HG02678 (cell line): ENCODE measurements around the gene LDLRAD4.
A peak's percentile ranks its signal among the peaks of the same experiment; 100 is the strongest.

ENCODE experiments used
- ATAC-seq: cut with Tn5 transposase; IDR thresholded peaks from one replicate; pipeline ENCODE4 v1.9.1; 2021; ENCODE audit warnings: mild to moderate bottlenecking, moderate library complexity; ENCODE audit not compliant: unreplicated experiment

The LDLRAD4 gene

DNA sequence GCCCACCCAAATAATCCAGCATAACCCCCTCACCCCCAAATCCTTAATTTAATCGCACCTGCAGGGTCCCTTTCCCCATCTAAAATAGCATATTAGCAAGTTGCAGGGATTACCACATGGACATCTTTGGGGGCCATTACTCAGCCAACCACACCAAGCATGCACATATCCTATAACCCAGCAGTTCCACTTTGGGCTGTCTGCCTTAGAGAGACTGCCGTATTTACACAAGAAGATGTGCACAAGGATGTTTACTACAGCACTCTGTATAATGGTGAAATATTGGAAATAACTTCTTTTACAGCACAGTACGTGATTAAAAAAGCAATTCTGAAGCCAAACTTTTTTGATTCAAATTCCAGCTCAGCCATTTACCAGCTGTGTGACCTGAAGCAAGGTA, 17.3 kb upstream of the LDLRAD4 start:
- no peak for ATAC-seq

DNA sequence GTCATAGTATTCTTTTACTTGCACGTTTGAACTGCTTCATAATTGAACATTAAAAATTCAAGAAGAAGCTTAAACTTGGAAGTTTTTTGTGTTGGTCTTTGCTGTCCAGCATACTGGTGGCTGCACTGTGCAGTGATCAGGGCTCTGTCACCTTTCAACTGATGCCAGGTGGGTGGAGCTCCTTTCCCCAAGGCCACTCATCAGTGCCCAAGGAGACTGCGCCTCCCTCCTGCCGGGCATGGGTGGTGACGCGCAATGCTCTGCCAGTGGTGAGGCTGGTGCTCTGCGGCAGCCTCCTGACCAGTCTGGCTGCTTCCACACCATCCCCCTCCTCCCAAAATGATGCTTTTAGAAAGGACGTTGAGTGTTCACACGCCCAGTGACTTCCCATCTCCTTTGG, 16.0 kb upstream of the LDLRAD4 start:
- no peak for ATAC-seq

DNA sequence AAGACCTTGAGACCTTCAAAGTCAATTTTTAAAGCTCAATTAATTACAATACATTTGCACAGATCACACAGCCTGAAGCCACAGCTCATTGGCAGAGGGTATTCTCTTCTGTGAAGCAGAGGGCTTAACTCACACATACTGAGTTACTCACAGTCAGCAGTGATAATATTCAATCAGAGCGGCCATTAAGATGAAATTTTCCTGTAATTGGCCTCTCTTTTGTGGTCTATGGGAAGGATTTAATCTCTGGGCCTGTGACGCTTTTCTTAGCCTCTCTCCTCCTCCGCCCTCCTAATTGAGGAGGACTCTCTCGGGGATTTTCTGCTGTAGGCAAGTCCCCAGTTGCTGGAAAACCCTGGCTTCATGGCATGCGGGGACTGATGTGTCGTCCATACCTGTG, 12.3 kb upstream of the LDLRAD4 start:
- ATAC-seq = no peak

- no peak for ATAC-seq
Observed at GRCh38 chr18:13207294-13207693, 11.3 kb upstream of the LDLRAD4 start.

GRCh38 chr18:13211534-13211933, 7.0 kb upstream of the LDLRAD4 start:
- no peak for ATAC-seq

GRCh38 chr18:13213036-13213795, 5.3 kb upstream of the LDLRAD4 start:
- ATAC-seq = no peak

DNA sequence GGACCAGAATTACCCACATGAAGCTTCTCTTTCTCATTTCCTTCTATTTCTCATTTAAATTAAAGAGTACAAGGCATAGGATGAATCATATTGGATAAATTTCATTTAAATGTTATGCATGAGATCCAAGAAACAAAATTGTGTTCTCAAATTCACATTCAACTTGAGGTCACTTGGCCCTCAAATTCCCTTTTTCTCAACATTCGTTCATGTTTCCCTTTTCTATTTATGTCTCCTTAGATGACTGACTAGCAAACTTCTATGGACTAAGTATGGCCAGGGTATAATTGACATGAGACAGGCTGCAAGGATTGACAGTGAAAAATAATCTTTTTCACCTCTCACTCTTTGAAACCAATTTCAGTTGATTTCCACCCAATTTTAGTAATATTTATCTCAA, 4.0 kb upstream of the LDLRAD4 start:
- no peak for ATAC-seq

- ATAC-seq = no peak
Observed at GRCh38 chr18:13216092-13216582, 2.4 kb upstream of the LDLRAD4 start.

DNA sequence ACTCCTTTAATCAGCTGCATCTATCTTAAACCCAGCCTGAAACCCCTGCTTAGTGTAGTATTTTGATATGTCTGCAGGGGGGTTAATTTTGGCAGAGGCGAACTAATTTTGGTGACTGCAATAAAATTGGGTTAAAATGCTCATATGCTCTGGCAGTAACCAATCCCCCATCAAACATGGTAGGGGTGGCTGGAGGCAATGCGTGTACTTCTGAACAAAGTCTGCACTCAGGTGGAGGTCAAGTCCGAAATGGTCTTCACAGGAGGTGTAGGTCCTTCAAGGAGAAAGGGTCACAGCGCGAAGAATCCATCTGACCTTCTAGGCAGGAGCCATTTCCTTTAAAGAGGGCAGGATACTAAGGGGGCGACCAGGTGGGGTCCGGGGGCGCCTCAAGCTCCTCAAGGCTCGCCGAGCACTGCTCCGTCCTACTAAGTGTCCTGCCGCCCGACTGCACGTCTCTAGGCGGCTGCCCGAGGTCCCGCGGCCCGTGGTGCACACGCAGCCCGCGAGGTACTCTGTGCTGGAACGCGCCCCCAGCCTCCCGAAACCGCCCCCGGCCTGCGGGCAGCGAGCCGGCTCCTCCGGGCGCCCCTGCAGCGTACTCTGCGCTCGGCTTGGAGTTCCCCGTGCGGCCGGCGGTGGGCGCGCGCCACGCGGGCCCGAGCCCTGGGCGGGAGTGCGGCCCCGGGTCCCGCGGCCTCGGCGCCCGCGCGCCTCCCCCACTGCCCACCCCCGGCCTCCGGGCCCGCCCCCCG, 1.7 kb upstream of the LDLRAD4 start:
- peak; percentile 49 for ATAC-seq

DNA sequence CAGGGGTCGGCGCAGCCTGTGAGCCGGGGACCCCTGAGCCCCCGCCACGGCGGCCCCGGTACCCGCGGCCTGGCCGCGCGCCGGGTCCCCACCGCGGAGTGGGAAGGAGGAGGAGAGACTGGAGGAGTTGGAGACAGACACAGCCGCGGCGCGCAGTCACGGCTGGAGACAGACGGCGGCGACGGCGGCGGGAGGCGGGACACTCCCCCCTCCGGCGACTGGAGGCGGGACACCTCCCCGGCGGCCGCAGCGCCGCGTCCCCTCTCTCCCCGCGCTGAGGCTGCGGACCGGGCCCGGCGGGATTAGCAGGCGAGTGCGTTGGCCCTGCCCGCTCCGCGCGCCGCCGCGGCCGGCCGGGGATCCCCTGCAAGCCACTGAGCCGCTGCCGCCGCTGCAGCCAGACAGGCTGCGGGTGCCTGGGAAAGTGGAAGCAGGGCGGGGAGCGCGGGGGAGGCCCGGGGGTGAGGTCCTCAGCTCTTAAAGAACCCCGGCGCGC, 1.0 kb upstream of the LDLRAD4 start:
- peak; percentile 43 for ATAC-seq

DNA sequence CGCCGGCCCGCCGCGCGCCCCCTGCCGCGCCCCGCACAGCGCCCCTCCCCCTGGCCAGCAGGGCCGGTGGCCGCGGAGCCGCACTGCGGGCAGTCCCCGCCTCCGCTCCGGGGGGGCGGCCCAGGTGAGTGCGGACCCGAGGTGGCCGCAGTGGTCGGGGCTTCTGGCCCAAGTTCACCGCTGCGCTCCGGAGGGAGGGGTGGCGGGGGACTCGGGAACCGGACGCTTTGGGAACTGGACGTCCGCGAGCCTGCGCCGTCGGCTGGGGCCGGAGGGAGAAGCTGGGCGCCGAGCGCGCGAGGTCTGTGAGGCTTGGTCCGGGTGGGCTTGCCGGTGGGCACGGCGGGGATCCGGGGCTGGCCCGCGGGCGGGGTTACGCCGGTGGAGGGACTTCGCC, 591 bp upstream of the LDLRAD4 start:
- no peak for ATAC-seq

GRCh38 chr18:13218997-13219396, 437 bp downstream of the LDLRAD4 start:
- no peak for ATAC-seq

GRCh38 chr18:13219593-13220159, 1.1 kb downstream of the LDLRAD4 start:
- no peak for ATAC-seq

- no peak for ATAC-seq
Observed at GRCh38 chr18:13220361-13220991, 1.9 kb downstream of the LDLRAD4 start.

DNA sequence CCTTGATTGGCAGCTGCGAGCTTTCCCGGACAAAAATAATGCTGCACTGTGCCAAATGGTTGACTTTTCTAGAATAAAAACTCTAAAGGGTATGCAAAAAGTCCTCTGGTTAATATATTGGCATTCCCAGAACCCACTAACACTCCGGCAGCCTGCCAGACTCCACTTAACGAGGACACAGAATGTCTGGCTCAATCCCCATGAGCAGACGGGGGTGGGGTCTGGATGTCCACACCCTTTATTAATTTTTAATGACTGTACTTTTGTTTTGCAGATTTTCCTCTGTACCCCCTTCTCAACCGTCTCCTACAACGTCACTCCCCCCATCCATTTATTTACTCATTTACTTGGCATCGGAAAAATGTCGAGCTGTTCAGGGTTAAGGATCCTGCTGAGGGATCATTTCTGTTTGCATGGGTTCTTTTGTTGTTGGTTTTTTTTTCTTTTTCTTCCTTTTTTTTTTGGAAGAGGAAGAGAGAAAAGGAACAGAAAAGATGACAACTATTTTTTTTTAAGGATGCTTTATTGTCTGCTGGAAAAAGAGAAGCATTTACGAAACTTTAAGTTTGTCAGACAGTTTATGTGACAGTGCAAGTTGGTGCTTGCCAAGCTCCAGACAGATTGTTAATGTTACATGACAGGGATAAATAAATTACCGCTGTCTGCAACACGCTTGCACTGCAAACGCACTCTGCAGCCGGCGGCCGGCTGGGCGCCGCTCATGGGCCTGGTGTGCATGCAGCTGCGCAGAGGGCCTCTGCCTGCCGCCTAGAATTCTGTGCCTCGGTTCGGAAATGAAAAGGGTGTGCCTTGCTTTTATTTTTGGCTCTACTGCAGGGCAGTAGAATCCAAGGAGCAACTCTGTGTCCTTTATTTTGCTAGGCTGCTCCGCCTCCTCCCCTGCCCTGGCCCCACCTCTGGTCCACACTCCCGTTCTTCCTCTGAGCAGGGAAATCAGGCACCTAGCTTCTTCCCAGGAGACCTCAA, 3.6 kb downstream of the LDLRAD4 start:
- ATAC-seq = no peak

- ATAC-seq = no peak
Observed at GRCh38 chr18:13222856-13223281, 4.3 kb downstream of the LDLRAD4 start.

GRCh38 chr18:13223311-13224143, 5.0 kb downstream of the LDLRAD4 start:
- no peak for ATAC-seq

- ATAC-seq = no peak
Observed at GRCh38 chr18:13225261-13225660, 6.7 kb downstream of the LDLRAD4 start.

- no peak for ATAC-seq
Observed at GRCh38 chr18:13226533-13227144, 8.1 kb downstream of the LDLRAD4 start.
